Measurements from ENCODE around the gene HIVEP1. TPM values are rescaled to one million over a fixed set of nuclear protein-coding genes. Genes with fewer than 3 reads are reported as not detected.
A peak's percentile ranks its signal among the peaks of the same experiment; 100 is the strongest.

HIVEP1 gene
- total and polyA plus RNA-seq, 2 of the 8 experiments (the other 6 are each of a cell fraction or from before 2014, with no cell fraction given): 22.6 to 23.1 TPM

DNA sequence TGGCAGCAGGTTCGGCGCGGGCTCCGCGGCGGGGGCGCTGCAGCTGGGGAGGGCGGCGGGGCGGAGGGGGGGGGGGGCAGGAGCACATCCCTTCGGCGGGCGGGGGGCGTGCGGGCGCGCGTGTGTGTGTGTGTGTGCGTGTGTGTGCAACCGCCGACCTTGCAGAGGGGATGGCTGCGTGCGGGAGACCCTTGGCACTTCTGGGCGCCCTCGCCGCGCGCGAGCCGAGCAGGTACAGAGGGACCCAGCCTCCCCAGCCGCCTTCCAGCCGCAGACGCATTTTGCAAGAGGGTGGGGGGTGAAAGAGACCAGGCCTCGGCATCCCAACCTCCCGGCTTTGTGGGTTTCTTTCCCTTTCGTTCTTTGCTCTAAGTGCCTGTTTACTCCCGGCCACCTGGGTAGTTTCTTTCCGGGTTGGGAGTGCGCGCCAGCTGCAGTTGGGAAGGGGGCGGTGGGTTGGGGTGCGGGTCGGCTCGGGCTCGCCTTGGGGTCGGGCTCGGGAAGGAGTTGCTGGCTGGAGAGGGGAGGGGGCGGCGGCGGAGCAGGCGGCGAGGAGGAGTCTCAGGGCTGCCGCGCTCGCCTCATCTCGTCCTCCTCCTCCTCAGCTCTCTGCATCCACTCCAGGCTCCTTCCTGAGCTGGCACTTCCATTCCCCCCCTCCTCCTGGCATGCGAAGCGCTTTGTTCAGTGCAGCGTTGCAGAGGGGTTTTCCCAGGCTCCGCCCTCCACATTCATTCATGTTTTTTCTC lies 620 bp downstream of the HIVEP1 start:
- H3K27ac ChIP-seq (ENCODE audit: low read depth, low read length): peak overlapping the region; percentile 70
- no peak overlapping the region for H3K4ac ChIP-seq (replicated peaks; ENCODE audit: insufficient read length, low read depth, low read length)
- peaks cover 0 to 6% of the 10 kb centered on the region in 2 experiments; a peak in 3 of 4 replicates for H3K9me3 ChIP-seq (ENCODE audit: insufficient read depth in 2 of 2, low read depth in 1 of 2, low read length in 1 of 2)
- H2BK12ac ChIP-seq (ENCODE audit: low read depth, low read length): no peak overlapping the region
- H3K79me2 ChIP-seq (ENCODE audit: control insufficient read depth in 1 of 2, insufficient read depth in 2 of 2, low read length in 2 of 2): peaks cover 19 to 54% of the 10 kb centered on the region in 2 experiments
- H4K5ac ChIP-seq (ENCODE audit: insufficient read length, low read depth, low read length): peak overlapping the region; percentile 87
- no peaks in the 10 kb centered on the region for H3K27me3 ChIP-seq (replicated peaks in 1 of 4; ENCODE audit: control insufficient read depth in 3 of 4, extremely low read depth in 1 of 4, insufficient read depth in 3 of 4, low read length in 3 of 4)
- H4K8ac ChIP-seq (ENCODE audit: extremely low read depth, insufficient read depth, low read length): peak overlapping the region; percentile 86
- H2BK5ac ChIP-seq (ENCODE audit: low read depth, low read length): peak overlapping the region; percentile 86
- no peak overlapping the region; the same call in 1 of the 2 replicates for H2AK5ac ChIP-seq (ENCODE audit: low read depth, low read length)
- peak overlapping the region; percentile 6 to 92 (median 72) for H3K9ac ChIP-seq (replicated peaks in 1 of 4; ENCODE audit: extremely low read depth in 1 of 4, low read depth in 3 of 4, low read length in 3 of 4)
- H2BK120ac ChIP-seq (replicated peaks; ENCODE audit: low read depth, low read length): no peak overlapping the region
- peaks cover 5% of the 10 kb centered on the region for H3K79me1 ChIP-seq (ENCODE audit: low read depth, low read length)
- ChIA-PET POLR2A (ENCODE audit: partially characterized antibody) (interaction anchor here (0.5 to 1.2 kb wide), 3 partner anchors 125 to 357 kb away, joined by 3 read pairs; no protein-coding TSS in a partner anchor), CTCF (ENCODE audit: partially characterized antibody) (interaction anchor here (0.7 to 1.3 kb wide), 4 partner anchors 277 to 378 kb away, joined by 3 to 4 read pairs (median 3); partner anchors contain the start of gene EDN1)
- no peak overlapping the region for H4K91ac ChIP-seq (replicated peaks; ENCODE audit: insufficient read length, low read length)
- peaks cover 5 to 28% (median 12%) of the 10 kb centered on the region in 4 experiments; a peak in 7 of 8 replicates for H3K36me3 ChIP-seq (ENCODE audit: control insufficient read depth in 2 of 4, insufficient read depth in 4 of 4, low read length in 3 of 4)
- H3K18ac ChIP-seq (ENCODE audit: extremely low read depth, low read length): 0 out of 2 replicates have a peak overlapping the region, but pooled peaks have one; percentile 36
- peak overlapping the region; percentile 64 to 86 (median 79) for H3K4me3 ChIP-seq (ENCODE audit: extremely low read depth in 1 of 4, insufficient read depth in 2 of 4, low read depth in 3 of 4, low read length in 4 of 4)
- DNase-seq (ENCODE audit: low read depth in 1 of 2, low spot score in 2 of 2): peak; percentile 60 to 79
- FAIRE-seq: no peak
- H2BK15ac ChIP-seq (ENCODE audit: low read length): no peak overlapping the region
- H3K14ac ChIP-seq (ENCODE audit: insufficient read length): no peak overlapping the region
- peak overlapping the region; percentile 88 to 95 for H3K4me2 ChIP-seq (ENCODE audit: insufficient read depth in 1 of 2, low read depth in 2 of 2, low read length in 2 of 2)
- H3K23ac ChIP-seq (ENCODE audit: insufficient read length): no peak overlapping the region
- no peak overlapping the region for H2AFZ ChIP-seq (ENCODE audit: low read length)
- peak overlapping the region; percentile 67 for H3K56ac ChIP-seq (replicated peaks; ENCODE audit: insufficient read length, low read depth, low read length)
- H4K20me1 ChIP-seq (replicated peaks in 1 of 2; ENCODE audit: control insufficient read depth in 1 of 2, insufficient read depth in 2 of 2, low read length in 2 of 2): no peaks in the 10 kb centered on the region
- H3K23me2 ChIP-seq (ENCODE audit: low read depth, low read length): peaks cover 9% of the 10 kb centered on the region
- 1% methylated on average over 15 of the region's 60 CpGs; no CpG with 5 or more reads in 1 of the 2 experiments for WGBS, 2 experiments (ENCODE audit: extremely low coverage in 1 of 2, insufficient coverage in 1 of 2, insufficient read length in 1 of 2, insufficient replicate concordance in 2 of 2, low coverage in 1 of 2, low lambda C conversion rate in 2 of 2, missing lambda C conversion rate in 1 of 2)
- H3K4me1 ChIP-seq (replicated peaks in 1 of 4; ENCODE audit: control insufficient read depth in 3 of 4, insufficient read depth in 4 of 4, low read length in 3 of 4): peaks cover 2 to 15% (median 7%) of the 10 kb centered on the region in 4 experiments; a peak in 3 of 7 replicates
- no peak overlapping the region for H2BK20ac ChIP-seq (ENCODE audit: low read length)
- TF ChIP-seq CEBPB (IDR thresholded peaks at IDR 0.05; ENCODE audit: low read depth, low read length) (0 out of 2 replicates have a peak, but pooled peaks have one; percentile 12), PHF8 (conservative IDR thresholded peaks at IDR 0.05; ENCODE audit: low read depth, low read length) (peak; percentile 34), RBBP5 (IDR thresholded peaks at IDR 0.05; ENCODE audit: borderline replicate concordance, low read depth, low read length) (peak; percentile 84), POU5F1 (IDR thresholded peaks at IDR 0.05; ENCODE audit: low read depth, low read length) (no peak), ASH2L (IDR thresholded peaks at IDR 0.05; ENCODE audit: low read length) (peak; percentile 95), TAF1 (IDR thresholded peaks at IDR 0.05; ENCODE audit: low read depth, low read length) (peak; percentile 83), TAF7 (optimal IDR thresholded peaks at IDR 0.05; ENCODE audit: borderline replicate concordance, low read depth, low read length) (peak; percentile 56), KDM4A (IDR thresholded peaks at IDR 0.05; ENCODE audit: low read depth, low read length, severe bottlenecking) (peak; percentile 67), TCF12 (IDR thresholded peaks at IDR 0.05; ENCODE audit: low read depth, low read length) (0 out of 2 replicates have a peak, but pooled peaks have one; percentile 50), SP1 (IDR thresholded peaks at IDR 0.05; ENCODE audit: low read depth, low read length) (peak; percentile 57), POLR2AphosphoS5 (IDR thresholded peaks at IDR 0.05; ENCODE audit: low read depth, low read length) (no peak; the same call in none of the 2 replicates)
- TF ChIP-seq, protein P1, sequence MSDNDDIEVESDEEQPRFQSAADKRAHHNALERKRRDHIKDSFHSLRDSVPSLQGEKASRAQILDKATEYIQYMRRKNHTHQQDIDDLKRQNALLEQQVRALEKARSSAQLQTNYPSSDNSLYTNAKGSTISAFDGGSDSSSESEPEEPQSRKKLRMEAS (IDR thresholded peaks at IDR 0.05): no peak; the same call in 1 of the 2 replicates
